GM20000 (cell line): Measurements from ENCODE around the gene ST6GALNAC3.

ENCODE experiments used
- DNase-seq: peaks from one replicate; pipeline ENCODE4 v3.0.0; 2012; ENCODE audit warnings: low spot score
- CTCF ChIP-seq: IDR thresholded peaks from 2 replicates; pipeline ENCODE4 v1.5.1; 2012; ENCODE audit warnings: mild to moderate bottlenecking, control low read depth; ENCODE audit errors: extremely low read depth, missing control alignments

The ST6GALNAC3 gene

GRCh38 chr1:76377247-76377646 is 302.7 kb downstream of the ST6GALNAC3 start:
- no peak for TF ChIP-seq CTCF
- no peak for DNase-seq

GRCh38 chr1:76379506-76379905 is 305.0 kb downstream of the ST6GALNAC3 start:
- no peak for DNase-seq
- no peak for TF ChIP-seq CTCF

- no peak for DNase-seq
- TF ChIP-seq CTCF: no peak
Observed at GRCh38 chr1:76381450-76382097, 307.0 kb downstream of the ST6GALNAC3 start.

GRCh38 chr1:76388261-76388660 is 313.7 kb downstream of the ST6GALNAC3 start:
- no peak for TF ChIP-seq CTCF
- no peak for DNase-seq

- no peak for DNase-seq
- no peak for TF ChIP-seq CTCF
Observed at GRCh38 chr1:76390456-76390855, 315.9 kb downstream of the ST6GALNAC3 start.

GRCh38 chr1:76395059-76395458 is 320.5 kb downstream of the ST6GALNAC3 start:
- no peak for DNase-seq
- no peak for TF ChIP-seq CTCF

GRCh38 chr1:76402128-76402527 is 327.6 kb downstream of the ST6GALNAC3 start:
- no peak for TF ChIP-seq CTCF

More at GRCh38 chr1:76402128-76402527, 327.6 kb downstream of the ST6GALNAC3 start:
- no peak for DNase-seq
